Prostate gland (tissue), 2 donors: ENCODE results near the gene OSBPL7. TPM values are rescaled to one million over a fixed set of nuclear protein-coding genes. Genes with fewer than 3 reads are reported as not detected.

Experiments used
- DNase-seq: peaks from one replicate; pipeline ENCODE4 v3.0.0-alpha.2; 2019; ENCODE audit warnings: low spot score
- H3K27ac ChIP-seq, 2 donors: fragments of 200-600 bp; sonication (generic); 2 replicates each; pipeline ENCODE4 v1.5.1; 2017 to 2019
- H3K27me3 ChIP-seq: fragments of 200-600 bp; sonication (generic); replicated peaks from 2 replicates; pipeline ENCODE4 v1.5.1; 2019; ENCODE audit not compliant: insufficient read depth
- H3K36me3 ChIP-seq, 2 donors: fragments of 200-600 bp; sonication (generic); 1 replicate in 1 of 2; 2 replicates in 1 of 2; pipeline versions ENCODE4 v1.5.1 to v1.8.1; 2017 to 2019
- H3K4me1 ChIP-seq: fragments of 200-600 bp; sonication (generic); replicated peaks from 2 replicates; pipeline ENCODE4 v1.5.1; 2019
- H3K4me3 ChIP-seq, 2 donors: fragments of 200-600 bp; sonication (generic); 2 replicates each; pipeline ENCODE4 v1.5.1; 2017 to 2019
- H3K9me3 ChIP-seq: fragments of 200-600 bp; sonication (generic); 2 replicates; pipeline ENCODE4 v1.5.1; 2017
- POLR2A ChIP-seq: fragments of 450-650 bp; IDR thresholded peaks from one replicate; pipeline ENCODE4 v1.6.1; 2016; ENCODE audit warnings: antibody characterized with exemption, mild to moderate bottlenecking
- POLR2AphosphoS5 ChIP-seq: sonication (generic); formaldehyde crosslinking; IDR thresholded peaks from one replicate; pipeline ENCODE4 v1.6.1; 2017; ENCODE audit warnings: antibody characterized with exemption
- WGBS: methylation state at CpG from one replicate; pipeline ENCODE4 v1.1.5; 2018; 5-methylcytosine and 5-hydroxymethylcytosine counted together
- intact Hi-C: fragments of 100-400 bp; cut with DNase I; formaldehyde crosslinking; loops from one replicate; pipeline ENCODE4 v1.14.2; 2022
- total RNA-seq, 2 donors: library from RNA; depleted of rRNA; stranded (reverse); fragments of >200 nt; gene quantifications; one replicate each; pipeline ENCODE4 v1.1.0, GENCODE V29; 2016
- TF ChIP-seq, protein P1 (sequence below), 4 experiments: fragments of 200-600 bp in 2 of 4; fragments of 450-650 bp in 2 of 4; sonication (generic) in 2 of 4; IDR thresholded peaks; 1 replicate in 3 of 4; 2 replicates in 1 of 4; pipeline ENCODE4 v1.5.1; 2016 to 2019; ENCODE audit warnings: antibody characterized with exemption in 4 of 4, mild to moderate bottlenecking in 2 of 4, moderate library complexity in 2 of 4

OSBPL7 gene
- total RNA-seq, 2 donors from 2014 or later, result 15.0 to 19.2 TPM

DNA sequence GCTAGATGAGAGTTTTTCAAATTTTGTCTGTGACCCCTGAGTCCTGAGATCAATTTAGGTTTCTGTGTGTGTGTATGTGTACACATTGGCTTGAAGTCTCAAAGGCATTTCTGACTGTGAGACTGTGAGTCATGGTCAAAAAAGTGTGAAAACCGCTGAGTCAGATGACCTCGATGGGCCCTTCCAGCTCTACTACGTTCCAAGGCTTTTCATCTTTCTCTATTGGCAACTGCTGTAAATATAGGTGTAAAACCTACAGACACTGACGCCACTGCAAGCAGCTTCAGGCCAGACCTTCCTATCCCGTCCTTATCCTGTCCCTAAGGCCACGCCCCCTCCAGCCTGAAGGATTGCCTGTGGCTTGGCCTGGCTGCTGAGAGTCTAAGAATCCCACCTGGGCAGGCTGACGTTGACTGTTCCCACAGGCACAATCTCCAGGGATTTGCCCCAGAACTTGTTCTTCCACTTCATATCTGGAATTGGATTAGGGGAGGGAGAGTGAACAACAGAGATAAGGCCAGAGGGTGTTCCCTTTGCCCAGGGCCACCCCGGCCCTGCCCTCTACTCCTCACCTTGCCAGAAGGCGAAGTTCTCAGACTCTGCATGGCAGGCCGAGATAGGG is 11.3 kb downstream of the OSBPL7 start:
- Histone ChIP-seq H3K36me3 (peaks cover 0 to 5% of the 10 kb centered on the region in 2 donors), H3K4me3 (no peak overlapping the region), H3K9me3 (no peaks in the 10 kb centered on the region), H3K4me1 (no peaks in the 10 kb centered on the region), H3K27ac (peak overlapping the region in 1 of 2 donors; percentile 5), H3K27me3 (no peaks in the 10 kb centered on the region)
- no peak for DNase-seq
- TF ChIP-seq POLR2AphosphoS5 (no peak), POLR2A (no peak)
- TF ChIP-seq, protein P1, sequence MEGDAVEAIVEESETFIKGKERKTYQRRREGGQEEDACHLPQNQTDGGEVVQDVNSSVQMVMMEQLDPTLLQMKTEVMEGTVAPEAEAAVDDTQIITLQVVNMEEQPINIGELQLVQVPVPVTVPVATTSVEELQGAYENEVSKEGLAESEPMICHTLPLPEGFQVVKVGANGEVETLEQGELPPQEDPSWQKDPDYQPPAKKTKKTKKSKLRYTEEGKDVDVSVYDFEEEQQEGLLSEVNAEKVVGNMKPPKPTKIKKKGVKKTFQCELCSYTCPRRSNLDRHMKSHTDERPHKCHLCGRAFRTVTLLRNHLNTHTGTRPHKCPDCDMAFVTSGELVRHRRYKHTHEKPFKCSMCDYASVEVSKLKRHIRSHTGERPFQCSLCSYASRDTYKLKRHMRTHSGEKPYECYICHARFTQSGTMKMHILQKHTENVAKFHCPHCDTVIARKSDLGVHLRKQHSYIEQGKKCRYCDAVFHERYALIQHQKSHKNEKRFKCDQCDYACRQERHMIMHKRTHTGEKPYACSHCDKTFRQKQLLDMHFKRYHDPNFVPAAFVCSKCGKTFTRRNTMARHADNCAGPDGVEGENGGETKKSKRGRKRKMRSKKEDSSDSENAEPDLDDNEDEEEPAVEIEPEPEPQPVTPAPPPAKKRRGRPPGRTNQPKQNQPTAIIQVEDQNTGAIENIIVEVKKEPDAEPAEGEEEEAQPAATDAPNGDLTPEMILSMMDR (IDR thresholded peaks at IDR 0.05), result no peak
- intact Hi-C loops, result no loop called here
- whole genome bisulfite sequencing, result 55% methylated on average over 10 of the region's 10 CpGs

DNA sequence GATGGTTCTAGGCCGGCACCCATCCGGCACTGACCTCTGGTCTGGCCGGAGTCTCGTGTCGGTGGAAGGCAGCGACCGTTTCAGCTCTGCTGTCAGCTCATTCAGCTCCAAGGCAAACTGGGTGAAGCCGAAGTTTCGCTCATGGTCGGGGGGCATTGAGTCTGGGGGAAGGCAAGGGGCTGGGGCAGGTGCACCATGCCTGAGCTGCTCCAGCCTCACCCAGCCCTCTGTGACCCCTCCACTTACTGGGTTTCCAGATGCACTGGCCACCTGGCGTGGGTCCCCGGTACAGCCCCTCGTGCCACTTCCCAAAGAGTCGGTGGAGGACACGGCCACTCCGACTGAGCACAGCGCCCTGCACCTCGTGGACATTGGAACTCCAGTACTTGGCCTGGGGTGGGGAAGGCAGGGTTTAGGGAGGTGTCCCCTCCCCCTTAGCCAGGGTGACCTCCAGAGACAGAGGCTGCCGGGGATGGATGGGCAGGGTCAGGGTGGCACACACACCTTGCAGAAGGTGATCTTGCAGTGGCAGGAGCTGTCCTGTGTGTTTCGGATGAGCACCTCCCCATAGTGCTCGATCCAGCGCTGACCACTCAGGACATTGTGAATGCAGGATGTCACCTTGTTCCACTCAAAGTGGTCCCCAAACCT is 12.6 kb downstream of the OSBPL7 start:
- DNase-seq, result no peak
- Histone ChIP-seq H3K9me3 (no peaks in the 10 kb centered on the region), H3K27me3 (no peaks in the 10 kb centered on the region), H3K4me3 (no peak overlapping the region), H3K27ac (no peak overlapping the region), H3K36me3 (no peaks in the 10 kb centered on the region), H3K4me1 (no peaks in the 10 kb centered on the region)
- 95% methylated on average over 22 of the region's 22 CpGs for WGBS
- TF ChIP-seq POLR2AphosphoS5, result no peak
- TF ChIP-seq, protein P1 (IDR thresholded peaks at IDR 0.05), result no peak
- no peak for TF ChIP-seq POLR2A
- intact Hi-C loops, result loop anchor here (10.0 kb wide), 1 partner anchor 114 kb away; the partner anchor contains the start of gene TBKBP1

- Histone ChIP-seq H3K27ac (no peak overlapping the region), H3K4me3 (no peak overlapping the region), H3K36me3 (no peaks in the 10 kb centered on the region), H3K4me1 (no peaks in the 10 kb centered on the region), H3K27me3 (no peaks in the 10 kb centered on the region), H3K9me3 (no peaks in the 10 kb centered on the region)
- TF ChIP-seq POLR2AphosphoS5 (no peak), POLR2A (no peak)
- TF ChIP-seq, protein P1 (IDR thresholded peaks at IDR 0.05), result no peak
- intact Hi-C loops, result loop anchor here (10.0 kb wide), 1 partner anchor 113 kb away; the partner anchor contains the start of gene TBKBP1
- 90% methylated on average over 18 of the region's 20 CpGs for WGBS
- DNase-seq, result no peak
Observed at GRCh38 chr17:47808036-47808829, 13.4 kb downstream of the OSBPL7 start.

DNA sequence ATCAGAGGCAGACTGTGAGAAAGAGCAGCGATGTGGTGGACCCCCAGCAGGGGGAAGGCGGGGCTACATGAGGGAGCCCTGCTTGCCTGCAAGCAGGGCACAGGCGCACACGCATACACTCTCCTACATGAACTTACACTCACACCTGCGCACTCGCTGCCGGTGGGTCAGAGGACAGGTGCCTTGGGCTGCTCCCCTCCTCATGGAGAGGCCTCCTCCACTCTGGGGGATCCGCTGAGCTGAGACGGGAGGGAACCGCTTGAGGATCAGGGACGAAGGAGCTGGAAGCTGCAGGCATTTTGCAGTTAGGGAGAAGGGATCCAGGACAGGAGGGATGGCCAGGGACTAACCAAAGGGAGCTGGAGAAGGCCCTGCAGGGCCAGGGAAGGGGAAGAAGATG is 14.2 kb downstream of the OSBPL7 start:
- no peaks in the 10 kb centered on the region for H3K36me3 ChIP-seq
- no peak for DNase-seq
- H3K27ac ChIP-seq, result no peak overlapping the region
- H3K9me3 ChIP-seq, result no peaks in the 10 kb centered on the region
- 82% methylated on average over 11 of the region's 11 CpGs for WGBS
- intact Hi-C loops, result loop anchor here (10.0 kb wide), 1 partner anchor 113 kb away; the partner anchor contains the start of gene TBKBP1
- no peaks in the 10 kb centered on the region for H3K4me1 ChIP-seq
- H3K4me3 ChIP-seq, result no peak overlapping the region
- no peaks in the 10 kb centered on the region for H3K27me3 ChIP-seq
- TF ChIP-seq POLR2AphosphoS5 (no peak), POLR2A (no peak)
- TF ChIP-seq, protein P1 (IDR thresholded peaks at IDR 0.05), result no peak
